K562 (cell line): Measurements from ENCODE around the gene TJP3. TPM values are rescaled to one million over a fixed set of nuclear protein-coding genes. Genes with fewer than 3 reads are reported as not detected.

Source experiments
- ATF3 ChIP-seq, 2 experiments: fragments of 450-650 bp in 1 of 2; sonication (generic) in 1 of 2; formaldehyde crosslinking in 1 of 2; IDR thresholded peaks in 1 of 2; conservative IDR thresholded peaks in 1 of 2; 2 replicates each; pipeline versions ENCODE4 v1.6.1 to v1.8.1; 2016 to 2023; ENCODE audit warnings: mild to moderate bottlenecking in 2 of 2, moderate library complexity in 2 of 2, inconsistent platforms in 1 of 2, missing genetic modification reagents in 1 of 2
- CBFA2T3 ChIP-seq: fragments of 450-650 bp; IDR thresholded peaks from 2 replicates; pipeline ENCODE4 v1.6.1; 2017
- EHMT2 ChIP-seq: fragments of 450-650 bp; IDR thresholded peaks from 2 replicates; pipeline ENCODE4 v1.6.1; 2018; ENCODE audit warnings: antibody characterized with exemption
- KLF6 ChIP-seq: fragments of 250-450 bp; sonication (Bioruptor Pico); IDR thresholded peaks from 2 replicates; pipeline ENCODE4 v1.4.0; 2020; ENCODE audit warnings: mild to moderate bottlenecking, moderate library complexity, borderline replicate concordance
- RBM14 ChIP-seq: fragments of 200-400 bp; formaldehyde crosslinking; IDR thresholded peaks from 2 replicates; pipeline ENCODE4 v1.6.1; 2018; ENCODE audit warnings: low read depth, mild to moderate bottlenecking, low read length, moderate library complexity, borderline replicate concordance; ENCODE audit not compliant: insufficient read depth
- RFX1 ChIP-seq: fragments of 450-650 bp; IDR thresholded peaks from 2 replicates; pipeline ENCODE4 v1.6.1; 2016; ENCODE audit warnings: mild to moderate bottlenecking, moderate library complexity
- RNF219 ChIP-seq: fragments of 250-450 bp; sonication (Bioruptor Pico); IDR thresholded peaks from 2 replicates; pipeline ENCODE4 v1.5.0; 2022; ENCODE audit warnings: mild to moderate bottlenecking
- SIN3A ChIP-seq, 2 experiments: fragments of 150-350 bp in 1 of 2; IDR thresholded peaks; 2 replicates each; pipeline ENCODE4 v1.6.1; 2011 to 2016; ENCODE audit warnings: borderline replicate concordance in 2 of 2, low read depth in 2 of 2, low read length in 2 of 2, mild to moderate bottlenecking in 2 of 2, moderate library complexity in 2 of 2; ENCODE audit not compliant: control insufficient read depth in 1 of 2
- SMARCE1 ChIP-seq: fragments of 450-650 bp; IDR thresholded peaks from 2 replicates; pipeline ENCODE4 v1.7.1; 2016; ENCODE audit warnings: mild to moderate bottlenecking
- SRSF3 ChIP-seq: fragments of 200-400 bp; formaldehyde crosslinking; IDR thresholded peaks from 2 replicates; pipeline ENCODE4 v1.6.1; 2016; ENCODE audit warnings: mild to moderate bottlenecking, low read length, moderate library complexity; ENCODE audit not compliant: insufficient read depth
- TAF1 ChIP-seq: IDR thresholded peaks from 2 replicates; pipeline ENCODE4 v1.6.1; 2011; ENCODE audit warnings: mild to moderate bottlenecking, low read length, moderate library complexity; ENCODE audit not compliant: insufficient read depth, control insufficient read depth, severe bottlenecking; ENCODE audit errors: extremely low read depth
- ZBTB7A ChIP-seq: IDR thresholded peaks from 2 replicates; pipeline ENCODE4 v1.6.1; 2011; ENCODE audit warnings: low read depth, mild to moderate bottlenecking, low read length, moderate library complexity, borderline replicate concordance; ENCODE audit not compliant: control insufficient read depth
- ZBTB9 ChIP-seq: fragments of 450-650 bp; formaldehyde crosslinking; IDR thresholded peaks from 2 replicates; pipeline ENCODE4 v1.4.0; 2020; ENCODE audit warnings: mild to moderate bottlenecking, moderate library complexity
- ZNF175 ChIP-seq: fragments of 200-800 bp; sonication (Bioruptor generic); IDR thresholded peaks from 2 replicates; pipeline ENCODE4 v1.6.1; 2016; ENCODE audit warnings: low read depth, mild to moderate bottlenecking, missing genetic modification characterization, missing compliant biosample characterization
- ZNF263 ChIP-seq: sonication (generic); formaldehyde crosslinking; IDR thresholded peaks from 2 replicates; pipeline ENCODE4 v1.8.0; 2022; ENCODE audit warnings: mild to moderate bottlenecking, missing genetic modification reagents, borderline replicate concordance
- ZNF764 ChIP-seq: fragments of 250-450 bp; sonication (Bioruptor Pico); IDR thresholded peaks from 2 replicates; pipeline ENCODE4 v1.4.0; 2020; ENCODE audit warnings: low read depth, mild to moderate bottlenecking, moderate library complexity
- polyA plus RNA-seq, 8 experiments: library from polyadenylated mRNA; depleted of rRNA in 4 of 8; stranded (reverse) in 5 of 8; unstranded in 3 of 8; fragments of >200 nt; fragmentation: Nextera tagmentation in 2 of 8; fragmentation: Illumina TruSeq in 1 of 8; extraction: Ambion mirVana in 2 of 8; extraction: Trizol in 1 of 8; gene quantifications; 2 replicates each; pipeline versions ENCODE4 v1.2.1 to v1.2.3, GENCODE V29; 2011 to 2014; ENCODE audit warnings: inconsistent platforms in 1 of 8, missing spikeins in 1 of 8
- total RNA-seq, 7 experiments: library from RNA; depleted of rRNA in 6 of 7; stranded (reverse); fragments of >200 nt in 6 of 7; fragmentation: Illumina TruSeq in 2 of 7; extraction: Trizol in 2 of 7; gene quantifications; 2 replicates each; pipeline versions ENCODE4 v1.2.1 to v1.2.3, GENCODE V29; 2011 to 2021; ENCODE audit warnings: low replicate concordance in 1 of 7
- TF ChIP-seq, protein P1 (sequence below), 3 experiments: fragments of 200-800 bp in 1 of 3; sonication (Bioruptor generic) in 1 of 3; sonication (generic) in 1 of 3; formaldehyde crosslinking in 1 of 3; IDR thresholded peaks; 2 replicates each; pipeline versions ENCODE4 v1.6.1 to v1.8.0; 2016 to 2022; ENCODE audit warnings: mild to moderate bottlenecking in 2 of 3, missing compliant biosample characterization in 2 of 3, missing genetic modification characterization in 2 of 3, missing genetic modification reagents in 1 of 3
- TF ChIP-seq, protein P2 (sequence below): sonication (generic); formaldehyde crosslinking; IDR thresholded peaks from 2 replicates; pipeline ENCODE4 v1.9.0; 2022; ENCODE audit warnings: mild to moderate bottlenecking, missing genetic modification reagents

Gene TJP3
- total and polyA plus RNA-seq, 9 of the 15 experiments (the other 6 are each of a cell fraction or from before 2014, with no cell fraction given) = 0.11 to 2.4 (median 0.57) TPM; not detected in 1

- TF ChIP-seq SMARCE1 (peak; percentile 16; the same call in 1 of the 2 replicates), KLF6 (no peak), RNF219 (CRISPR knock-in tag) (no peak), CBFA2T3 (0 out of 2 replicates have a peak, but pooled peaks have one; percentile 6), ZBTB9 (CRISPR knock-in tag) (0 out of 2 replicates have a peak, but pooled peaks have one; percentile 15), ZNF764 (CRISPR knock-in tag) (no peak), RFX1 (no peak), TAF1 (peak; percentile 11), ATF3 (IDR thresholded peaks at IDR 0.05) (no peak), ATF3 (CRISPR knock-in tag; conservative IDR thresholded peaks at IDR 0.05) (no peak), ZNF175 (CRISPR knock-in tag) (peak; percentile 65; the same call in 1 of the 2 replicates), ZNF263 (CRISPR knock-in tag) (0 out of 2 replicates have a peak, but pooled peaks have one; percentile 7), SIN3A (IDR thresholded peaks at IDR 0.05; ENCODE audit: borderline replicate concordance in 2 of 2, control insufficient read depth in 1 of 2, low read depth in 2 of 2, low read length in 2 of 2) (no peak; a peak in 1 of 4 replicates), ZBTB7A (0 out of 2 replicates have a peak, but pooled peaks have one; percentile 11), SRSF3 (no peak), EHMT2 (no peak), RBM14 (no peak)
- TF ChIP-seq, protein P1, sequence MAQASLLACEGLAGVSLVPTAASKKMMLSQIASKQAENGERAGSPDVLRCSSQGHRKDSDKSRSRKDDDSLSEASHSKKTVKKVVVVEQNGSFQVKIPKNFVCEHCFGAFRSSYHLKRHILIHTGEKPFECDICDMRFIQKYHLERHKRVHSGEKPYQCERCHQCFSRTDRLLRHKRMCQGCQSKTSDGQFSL (CRISPR knock-in tag; IDR thresholded peaks at IDR 0.05) = peak; percentile 91; the same call in 1 of the 2 replicates
- TF ChIP-seq, protein P1 (tag; IDR thresholded peaks at IDR 0.05) = peak in 1 of 2 experiments; percentile 68; a peak in 2 of 4 replicates
- TF ChIP-seq, protein P2, sequence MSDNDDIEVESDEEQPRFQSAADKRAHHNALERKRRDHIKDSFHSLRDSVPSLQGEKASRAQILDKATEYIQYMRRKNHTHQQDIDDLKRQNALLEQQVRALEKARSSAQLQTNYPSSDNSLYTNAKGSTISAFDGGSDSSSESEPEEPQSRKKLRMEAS (CRISPR knock-in tag) = peak; percentile 33; the same call in 1 of the 2 replicates
Measured at GRCh38 chr19:3698974-3699740, 9.0 kb upstream of the TJP3 start (continued).
